ELF-1 (cell line): Measurements from ENCODE around the gene NIPAL3.
"Not testable (repeated sequence)": the region's sequence is repeated elsewhere in the genome, so short reads cannot be mapped to it uniquely, and the experiment has no call there.

Experiments
- DNase-seq: peaks from one replicate; pipeline ENCODE4 v3.0.0-alpha.2; 2016; ENCODE audit warnings: low read depth, low spot score

The NIPAL3 gene

DNA sequence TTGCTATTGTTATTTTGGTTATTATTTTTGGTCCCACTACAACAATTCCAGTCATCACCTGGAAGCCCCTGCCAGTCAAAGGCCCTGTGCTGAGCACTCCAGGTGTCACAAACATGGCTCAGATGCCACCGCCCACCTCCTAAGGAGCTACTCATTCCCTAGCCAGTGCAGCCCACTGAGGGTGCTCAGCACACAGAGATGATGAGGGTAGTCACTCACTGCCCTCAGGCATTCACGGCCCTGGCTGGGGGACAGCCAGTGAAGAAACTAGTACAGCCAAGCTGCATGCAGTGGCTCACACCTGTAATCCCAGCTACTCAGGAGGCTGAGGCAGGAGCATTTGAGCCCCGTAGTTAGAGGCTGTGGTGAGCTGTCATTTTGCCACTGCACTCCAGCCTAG is 42.3 kb downstream of the NIPAL3 start:
- no peak for DNase-seq

DNA sequence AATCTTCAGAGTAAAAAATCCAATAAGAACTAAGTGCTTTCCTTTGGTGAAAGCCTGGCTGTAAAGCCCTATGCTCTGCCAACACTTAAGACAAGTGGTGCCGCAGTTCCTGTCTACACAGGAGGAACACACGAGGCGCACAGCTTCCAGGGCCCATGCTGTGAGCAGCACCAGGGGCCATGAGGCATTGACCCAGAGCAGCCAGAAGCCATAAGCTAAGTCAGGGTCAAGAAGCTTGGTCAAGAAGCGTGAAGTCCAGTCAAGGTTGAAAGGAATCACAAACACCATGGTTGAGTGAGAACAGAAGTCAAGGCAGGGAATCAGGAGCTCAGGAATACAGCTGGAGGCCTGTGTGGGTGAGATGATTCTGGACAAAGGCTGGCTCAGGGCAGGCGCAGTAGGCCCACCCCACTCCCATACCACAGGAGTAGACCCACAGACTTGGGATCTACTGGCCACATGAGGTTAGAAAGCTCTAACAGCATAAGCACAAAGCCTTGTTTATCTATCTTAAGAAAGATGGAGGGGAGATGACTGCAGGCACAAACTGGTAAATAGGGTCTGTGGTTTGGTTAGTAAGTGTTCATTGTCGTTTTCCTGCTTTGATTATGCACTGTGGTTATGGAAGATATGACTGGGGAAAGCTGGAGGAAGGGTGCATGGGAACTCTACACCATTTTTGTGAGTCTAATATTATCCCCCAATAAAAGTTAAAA is 44.1 kb downstream of the NIPAL3 start:
- DNase-seq = no peak

DNA sequence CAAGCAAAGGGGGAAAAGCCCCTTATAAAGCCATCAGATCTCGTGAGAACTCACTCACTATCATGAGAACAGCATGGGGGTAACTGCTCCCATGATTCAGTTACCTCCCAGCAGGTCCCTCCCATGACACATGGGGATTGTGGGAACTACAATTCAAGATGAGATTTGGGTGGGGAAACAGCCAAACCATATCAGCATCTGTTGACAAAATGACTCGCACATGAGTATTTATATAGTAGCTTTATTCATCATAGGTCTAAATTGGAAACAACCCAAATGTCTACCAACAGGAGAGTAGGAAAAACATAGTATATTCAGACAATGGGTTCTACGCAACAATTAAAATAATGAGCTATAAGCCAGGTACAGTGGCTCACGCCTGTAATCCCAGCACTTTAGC is 46.5 kb downstream of the NIPAL3 start:
- DNase-seq = not testable (repeated sequence)

DNA sequence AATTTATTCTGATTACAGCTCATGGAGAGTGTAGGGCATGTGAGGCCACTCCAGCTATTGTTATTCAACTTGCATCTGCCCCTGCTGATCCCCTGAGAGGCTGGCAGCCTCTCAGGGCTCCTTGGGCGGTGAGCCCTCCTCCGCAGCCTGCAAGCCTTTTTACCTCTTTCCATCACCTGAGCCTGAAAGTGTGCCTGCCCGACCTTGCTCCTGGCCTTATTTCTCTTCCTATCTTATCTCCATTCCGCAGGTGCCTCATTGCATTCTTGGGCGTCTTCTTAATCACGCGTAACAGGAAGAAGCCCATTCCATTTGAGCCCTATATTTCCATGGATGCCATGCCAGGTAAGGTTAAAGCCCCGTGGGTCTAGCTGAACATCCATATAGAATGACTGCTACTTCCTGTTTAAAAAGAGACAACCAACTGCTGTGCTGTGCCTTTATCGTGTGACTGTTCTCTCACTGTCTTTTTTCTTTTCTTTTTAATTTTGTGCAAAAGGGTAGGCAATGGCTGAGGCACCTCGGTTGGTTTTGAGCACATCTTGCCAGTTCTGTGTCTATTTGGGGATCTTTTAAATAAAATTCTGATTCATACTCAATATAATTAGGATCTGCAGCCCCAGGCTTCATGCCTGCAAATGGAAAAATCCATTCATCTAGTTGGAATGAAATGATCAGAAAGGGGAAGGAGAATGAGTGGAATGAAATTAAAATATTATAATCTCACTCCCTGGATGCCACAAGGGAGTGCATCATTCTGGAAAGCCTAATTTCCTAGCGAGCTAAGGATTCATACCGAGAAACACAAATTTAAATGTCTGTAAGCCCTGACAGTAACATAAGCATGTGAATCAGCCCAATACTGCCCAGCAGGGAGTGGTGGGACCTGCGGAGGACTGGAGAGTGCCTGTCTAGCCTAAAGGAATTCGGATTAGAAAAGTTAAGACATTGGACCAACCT is 48.5 kb downstream of the NIPAL3 start:
- DNase-seq = peak; percentile 75

DNA sequence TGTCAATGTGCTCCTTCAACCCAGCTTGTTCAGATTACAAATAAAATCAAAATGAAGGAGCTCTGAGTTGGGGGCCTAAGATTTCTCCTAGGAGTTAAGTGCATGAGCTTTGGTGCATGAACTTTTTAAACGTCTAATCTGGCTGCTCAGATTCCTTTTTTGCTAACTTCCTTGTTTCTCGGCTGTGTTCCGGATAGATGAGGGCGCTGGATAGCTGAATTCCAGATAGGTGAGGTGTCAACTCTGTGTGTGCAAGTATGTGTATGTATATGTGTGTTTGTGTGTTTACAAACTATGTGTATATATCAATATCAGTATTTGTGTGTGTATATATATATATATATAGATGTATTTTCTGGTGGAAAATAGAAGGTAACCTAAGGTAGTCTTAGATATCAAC is 49.5 kb downstream of the NIPAL3 start:
- DNase-seq = no peak

DNA sequence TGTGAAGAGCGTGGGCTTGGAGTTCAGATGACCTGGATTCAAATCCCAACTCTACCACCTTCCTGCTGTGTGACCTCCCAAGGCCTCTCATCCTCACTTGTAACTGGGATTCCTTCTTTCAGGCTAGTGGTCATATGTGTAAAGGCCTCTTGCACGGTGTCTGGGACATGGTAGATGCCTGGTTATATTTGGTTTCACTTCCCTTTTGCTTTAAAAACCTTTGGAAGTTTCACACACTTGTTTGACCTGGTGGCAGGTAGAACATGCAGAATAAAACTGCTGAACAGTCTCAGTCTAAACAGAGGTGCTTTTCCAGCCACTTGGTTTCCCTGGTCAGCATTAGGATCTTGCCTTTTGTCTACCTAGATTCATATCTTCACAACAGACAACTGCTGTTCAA is 50.0 kb downstream of the NIPAL3 start:
- no peak for DNase-seq

DNA sequence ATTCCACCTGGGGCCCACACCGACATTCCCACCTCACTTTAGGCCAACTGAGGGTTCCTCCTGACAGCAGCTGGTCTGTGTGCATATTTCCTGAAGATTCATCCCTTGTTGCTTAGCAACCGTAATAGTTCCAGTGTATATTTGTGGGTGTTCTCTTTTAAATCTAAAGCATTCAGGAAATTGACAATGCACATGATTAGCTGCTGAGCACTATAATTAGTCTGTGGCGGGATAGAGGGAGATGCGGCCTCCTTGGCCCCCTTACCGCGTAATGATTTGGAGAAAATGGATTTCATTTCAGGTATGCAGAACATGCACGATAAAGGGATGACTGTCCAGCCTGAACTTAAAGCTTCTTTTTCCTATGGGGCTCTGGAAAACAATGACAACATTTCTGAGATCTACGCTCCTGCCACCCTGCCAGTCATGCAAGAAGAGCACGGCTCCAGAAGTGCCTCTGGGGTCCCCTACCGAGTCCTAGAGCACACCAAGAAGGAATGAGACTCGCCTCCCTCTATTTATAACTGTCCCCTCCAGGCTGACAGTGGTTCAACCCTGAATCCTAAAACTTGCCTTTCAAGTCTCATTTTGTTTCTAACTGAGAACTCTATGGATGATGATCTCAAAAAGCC is 53.2 kb downstream of the NIPAL3 start:
- DNase-seq = no peak

DNA sequence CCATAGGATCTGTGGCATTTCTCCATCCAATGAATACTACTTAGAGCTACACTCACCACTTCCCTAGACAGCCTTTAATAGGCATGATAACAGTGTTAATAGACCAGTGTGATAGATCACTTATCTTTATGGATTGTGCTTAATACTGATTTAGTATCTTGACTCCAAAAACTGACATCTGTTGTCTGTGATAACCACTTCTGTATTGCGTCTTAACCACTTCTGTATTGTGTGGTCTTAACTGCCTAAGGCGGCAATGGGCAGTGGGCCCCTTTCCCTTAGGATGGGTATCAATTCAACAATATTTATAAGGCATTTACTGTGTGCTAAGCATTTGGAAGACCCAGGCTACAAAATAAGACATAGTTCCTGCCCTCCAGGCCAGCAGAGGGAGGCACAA is 55.0 kb downstream of the NIPAL3 start:
- no peak for DNase-seq

DNA sequence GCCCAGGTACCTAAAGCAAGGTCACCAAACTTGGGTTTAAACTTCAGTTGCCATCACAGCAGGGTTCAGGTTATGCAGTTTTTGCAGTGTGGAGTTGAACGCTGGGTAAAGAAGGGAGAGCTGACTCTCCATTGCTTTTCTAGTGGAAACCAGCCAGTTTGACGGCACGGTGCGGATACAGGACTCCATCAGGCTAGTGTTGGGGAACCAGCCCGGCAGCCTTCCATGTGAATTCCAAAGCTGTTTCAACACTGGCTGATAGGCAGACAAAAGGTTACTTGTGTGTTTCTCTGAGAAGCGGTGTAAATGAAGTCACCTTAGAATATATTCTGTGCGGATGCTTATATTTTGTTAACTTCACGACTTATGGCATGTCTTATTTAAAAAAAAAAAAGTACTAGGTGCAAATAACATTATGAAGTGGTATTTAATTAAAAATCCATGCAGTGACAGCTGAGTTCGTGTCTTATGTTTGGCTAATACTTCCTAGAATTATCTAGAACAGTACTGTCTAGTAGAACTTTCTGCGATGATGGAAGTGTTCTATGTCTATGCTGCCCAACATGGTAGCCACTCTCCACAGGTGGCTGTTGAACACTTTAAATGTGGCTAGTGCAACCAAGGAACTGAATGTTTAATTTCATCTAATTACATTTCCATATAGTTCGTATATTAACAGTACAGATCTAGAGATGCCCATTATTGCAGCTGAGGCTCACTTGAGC is 57.1 kb downstream of the NIPAL3 start:
- DNase-seq = no peak

DNA sequence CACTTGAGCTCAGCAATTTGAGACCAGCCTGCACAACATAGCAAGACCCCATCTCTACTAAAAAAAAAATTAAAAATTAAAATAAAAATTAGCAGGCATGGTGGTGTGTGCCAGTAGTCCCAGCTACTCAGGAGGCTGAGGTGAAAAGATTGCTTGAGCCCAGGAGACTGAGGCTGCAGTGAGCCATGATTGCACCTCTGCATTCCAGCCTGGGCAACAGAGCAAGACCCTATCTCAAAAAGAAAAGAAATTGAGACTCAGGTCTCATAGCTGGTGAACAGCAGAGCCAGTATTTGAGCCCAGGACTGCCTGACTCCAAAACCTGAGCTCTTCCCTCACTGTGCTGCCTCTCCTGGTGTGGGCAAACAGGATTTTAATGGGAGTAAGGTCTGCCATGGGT is 58.6 kb downstream of the NIPAL3 start:
- no peak for DNase-seq

DNA sequence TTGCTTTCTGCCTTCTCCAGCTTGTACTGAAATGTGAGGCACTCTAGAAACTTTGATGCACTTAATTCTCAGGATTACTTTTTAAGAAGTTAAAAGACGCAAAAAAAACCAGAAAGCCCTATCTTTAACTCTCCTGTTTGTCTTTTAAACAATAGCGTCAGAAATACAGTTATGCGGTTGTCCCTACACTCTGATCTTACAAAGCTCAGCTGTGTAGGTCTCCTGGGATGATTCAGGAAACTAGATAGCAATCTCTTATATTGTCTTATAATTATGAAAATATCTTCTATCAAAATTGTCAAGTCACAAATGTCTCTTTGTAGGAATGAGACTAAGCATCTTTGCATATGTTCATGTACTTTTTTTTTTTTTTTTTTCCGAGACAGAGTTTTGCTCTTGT is 60.1 kb downstream of the NIPAL3 start:
- no peak for DNase-seq

DNA sequence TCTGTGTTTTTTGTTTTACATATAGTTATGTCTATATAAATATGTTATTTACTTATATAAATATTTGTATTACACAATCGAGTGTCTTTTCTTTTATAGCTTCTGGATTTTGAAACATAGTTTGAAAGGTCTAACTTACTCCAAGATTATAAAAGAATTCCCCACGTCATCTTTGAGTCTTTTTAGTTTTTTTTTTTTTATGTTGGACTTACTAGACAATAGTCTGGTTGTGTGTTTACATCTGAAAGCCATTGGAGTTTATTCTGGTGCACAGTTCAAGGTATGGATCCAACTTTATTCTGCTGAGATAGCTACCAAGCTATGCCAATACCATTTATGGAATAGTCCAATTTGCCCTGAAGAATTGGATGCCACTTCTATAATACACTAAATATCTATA is 61.0 kb downstream of the NIPAL3 start:
- no peak for DNase-seq

DNA sequence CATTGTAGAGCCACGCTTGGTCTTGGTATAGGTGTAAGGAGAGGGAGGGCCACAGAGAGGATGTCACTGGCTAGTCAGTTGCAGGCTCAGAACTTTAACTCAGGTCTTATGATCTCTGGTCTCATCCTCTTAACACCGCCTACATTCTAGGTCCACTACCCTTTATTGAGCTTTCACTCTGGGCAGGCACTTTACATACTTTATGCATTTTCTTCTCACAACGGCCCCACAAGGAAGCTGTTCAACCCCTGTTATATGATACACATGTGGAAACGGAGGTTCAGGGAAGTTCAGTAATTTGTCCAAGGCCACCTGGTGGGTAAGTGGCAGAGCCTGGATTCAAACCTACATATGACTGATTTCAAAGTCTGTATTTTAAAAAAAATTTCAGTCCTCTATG is 61.7 kb downstream of the NIPAL3 start:
- DNase-seq = no peak

DNA sequence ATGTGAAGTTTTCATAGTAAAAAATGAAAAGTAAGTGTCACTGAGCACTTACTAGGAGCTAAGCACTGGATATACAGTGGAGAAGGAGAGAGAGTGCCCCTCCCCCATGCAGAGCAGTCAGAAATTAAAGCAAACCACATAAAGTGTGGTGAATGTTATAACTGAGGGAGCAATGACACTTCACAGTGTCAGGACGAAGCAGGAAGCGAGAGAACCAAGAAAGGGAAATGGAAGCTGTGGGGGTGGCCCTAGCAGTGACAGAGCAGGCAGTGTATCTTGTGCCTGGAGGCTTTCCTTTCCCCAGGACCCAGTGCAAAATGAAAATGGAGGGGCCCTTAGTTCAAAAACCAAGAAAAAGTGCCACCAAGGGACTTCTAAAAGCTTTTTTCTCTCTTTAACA is 65.5 kb downstream of the NIPAL3 start:
- no peak for DNase-seq

DNA sequence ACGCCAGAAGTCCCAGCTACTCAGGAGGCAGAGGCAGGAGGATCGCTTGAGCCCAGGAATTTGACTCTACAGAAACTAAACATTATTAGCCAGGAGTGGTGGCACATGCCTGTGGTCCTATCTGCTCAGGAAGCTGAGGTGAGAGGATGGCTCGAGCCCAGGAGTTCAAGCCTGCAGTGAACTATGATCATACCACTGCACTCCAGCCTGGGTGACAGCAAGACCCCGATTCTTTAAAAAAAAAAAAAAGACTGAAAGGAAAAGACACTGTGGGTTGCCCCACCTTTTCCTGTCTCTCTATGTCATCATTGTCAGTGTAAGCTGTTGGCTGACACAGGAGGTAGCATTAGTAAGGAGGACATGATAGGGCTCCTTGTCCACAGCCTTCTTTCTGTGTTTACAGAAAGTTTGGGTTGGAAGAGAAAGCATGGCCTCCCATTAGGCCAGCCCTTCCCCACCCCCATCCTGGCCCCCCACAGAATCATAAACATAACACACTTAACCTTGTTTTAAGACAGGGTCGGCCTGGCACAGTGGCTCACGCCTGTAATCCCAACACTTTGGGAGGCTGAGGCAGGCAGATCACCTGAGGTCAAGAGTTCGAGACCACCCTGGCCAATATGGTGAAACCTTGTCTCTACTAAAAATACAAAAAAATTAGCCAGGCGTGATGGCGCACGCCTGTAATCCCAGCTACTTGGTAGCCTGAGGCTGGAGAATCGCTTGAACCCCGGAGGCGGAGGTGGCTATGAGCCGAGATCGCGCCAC is 66.4 kb downstream of the NIPAL3 start:
- no peak for DNase-seq

DNA sequence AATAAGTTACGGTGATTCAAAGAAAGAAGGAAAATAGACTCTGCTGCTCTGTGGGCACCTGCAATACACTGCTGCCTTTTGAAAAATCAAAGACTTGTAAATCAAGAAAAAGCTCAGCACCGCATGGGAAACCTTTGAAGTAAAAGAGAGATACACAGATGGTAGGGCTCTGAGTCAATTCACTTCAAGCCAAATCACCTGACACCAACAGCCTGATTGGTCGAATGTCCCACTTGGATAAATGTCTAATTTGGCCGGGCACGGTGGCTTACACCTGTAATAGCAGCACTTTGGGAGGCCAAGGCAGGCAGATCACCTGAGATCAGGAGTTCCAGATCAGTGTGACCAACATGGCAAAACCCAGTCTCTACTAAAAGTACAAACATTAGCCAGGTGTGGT is 67.8 kb downstream of the NIPAL3 start:
- DNase-seq = no peak

DNA sequence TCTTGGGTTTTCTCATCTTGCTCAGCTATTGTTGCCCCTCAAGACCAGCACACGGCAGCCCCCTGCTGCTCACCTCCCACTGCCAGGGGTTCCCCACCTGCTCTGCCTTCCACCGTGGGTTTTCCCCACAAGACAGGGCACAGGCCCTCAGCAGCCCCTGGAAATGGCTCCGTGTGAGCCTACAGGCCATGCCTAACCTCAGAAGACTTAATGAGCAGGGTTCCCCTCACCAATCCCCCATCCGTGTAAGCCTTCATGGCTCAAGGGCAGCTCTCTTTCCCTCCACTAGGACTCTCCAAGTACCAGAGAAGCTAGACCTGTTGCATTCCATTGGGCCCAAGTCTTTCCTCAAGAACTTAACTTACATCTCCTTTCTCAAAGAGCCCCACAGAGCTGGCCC is 68.6 kb downstream of the NIPAL3 start:
- no peak for DNase-seq

DNA sequence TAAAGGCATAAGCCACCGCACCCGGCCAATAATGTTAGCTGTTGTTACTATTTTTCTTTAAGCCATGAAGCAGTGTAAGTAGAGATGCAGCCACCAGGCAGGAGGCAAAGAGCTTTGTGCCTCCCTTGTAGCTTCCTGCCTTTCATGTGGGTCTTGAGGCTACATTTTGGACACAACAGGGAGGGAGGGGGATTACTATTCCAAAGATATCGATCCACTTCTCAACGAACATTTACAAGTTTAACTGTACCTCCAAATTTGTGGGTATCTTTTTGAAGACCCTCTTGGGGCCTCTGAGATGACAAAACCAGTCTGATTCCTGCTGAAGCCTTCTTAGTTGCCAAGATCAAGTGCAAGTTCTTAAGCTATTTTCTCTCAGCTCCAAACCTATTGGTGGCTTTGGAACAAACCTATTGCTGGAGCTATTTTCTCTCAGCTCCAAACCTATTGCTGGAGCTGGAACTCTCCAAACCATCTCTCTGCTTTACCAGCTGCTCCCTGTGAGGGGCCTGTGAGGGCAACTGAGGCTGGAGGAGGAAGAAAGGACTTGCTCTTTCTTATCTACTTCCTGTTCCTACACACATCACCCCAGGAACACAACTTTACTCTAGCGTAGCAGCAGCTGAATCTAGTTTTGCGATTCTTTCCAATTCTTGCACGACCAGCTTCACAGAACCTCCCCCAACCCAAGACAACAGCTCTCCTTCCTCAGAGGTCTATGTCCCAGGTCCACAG is 70.9 kb downstream of the NIPAL3 start:
- DNase-seq = no peak

DNA sequence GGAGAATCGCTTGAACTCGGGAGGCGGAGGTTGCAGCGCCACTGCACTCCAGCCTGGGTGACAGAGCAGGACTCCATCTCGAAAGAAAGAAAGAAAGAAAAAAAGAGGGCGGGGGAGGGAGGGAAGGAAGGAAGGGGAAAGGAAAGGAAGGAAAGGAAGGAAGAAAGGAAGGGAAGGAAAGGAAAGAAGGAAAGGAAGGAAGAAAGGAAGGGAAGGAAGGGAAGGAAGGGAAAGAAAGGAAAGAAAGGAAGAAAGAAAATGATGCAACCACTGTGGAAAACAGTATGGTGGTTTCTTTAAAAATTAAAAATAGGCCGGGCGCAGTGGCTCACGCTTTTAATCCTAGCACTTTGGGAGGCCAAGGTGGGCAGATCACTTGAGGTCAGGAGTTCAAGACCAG is 71.9 kb downstream of the NIPAL3 start:
- no peak for DNase-seq

DNA sequence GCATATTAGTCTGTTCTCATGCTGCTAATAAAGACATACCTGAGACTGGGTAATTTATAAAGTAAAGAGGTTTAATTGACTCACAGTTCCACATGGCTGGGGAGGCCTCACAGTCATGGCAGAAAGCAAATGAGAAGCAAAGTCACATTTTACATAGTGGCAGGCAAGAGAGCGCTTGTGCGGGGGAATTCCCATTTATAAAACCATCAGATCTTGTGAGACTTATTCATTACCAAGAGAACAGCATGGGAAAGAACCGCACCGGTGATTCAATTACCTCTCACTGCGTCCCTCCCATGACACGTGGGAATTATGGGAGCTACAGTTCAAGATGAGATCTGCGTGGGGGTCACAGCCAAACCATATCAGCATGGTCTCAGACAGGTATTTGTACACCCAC is 72.6 kb downstream of the NIPAL3 start:
- DNase-seq = not testable (repeated sequence)
